GDM1 (cell line): ENCODE data around the gene HERPUD2.
"Not testable (repeated sequence)": the region's sequence is repeated elsewhere in the genome, so short reads cannot be mapped to it uniquely, and the experiment has no call there.

Source experiments
- DNase-seq: peaks from one replicate; lab custom pipeline; 2025; lab: John Stamatoyannopoulos, UW

Gene HERPUD2

GRCh38 chr7:35677582-35678356, 17.2 kb downstream of the HERPUD2 start:
- no peak for DNase-seq

GRCh38 chr7:35676211-35676610, 18.7 kb downstream of the HERPUD2 start:
- DNase-seq = no peak

- DNase-seq = no peak
These were observed 23.9 kb downstream of the HERPUD2 start for GRCh38 chr7:35670856-35671569.

- DNase-seq = not testable (repeated sequence)
These were observed 34.5 kb downstream of the HERPUD2 start for GRCh38 chr7:35660411-35660810.

- DNase-seq = no peak
These were observed 36.2 kb downstream of the HERPUD2 start for GRCh38 chr7:35658606-35659201.

GRCh38 chr7:35657125-35657524, 37.8 kb downstream of the HERPUD2 start:
- DNase-seq = no peak

GRCh38 chr7:35654558-35654957, 40.4 kb downstream of the HERPUD2 start:
- not testable (repeated sequence) for DNase-seq

- no peak for DNase-seq
These were observed 42.8 kb downstream of the HERPUD2 start for GRCh38 chr7:35652124-35652523.

- no peak for DNase-seq
These were observed 44.2 kb downstream of the HERPUD2 start for GRCh38 chr7:35650751-35651150.

GRCh38 chr7:35649711-35650110, 45.2 kb downstream of the HERPUD2 start:
- no peak for DNase-seq

GRCh38 chr7:35648367-35648766, 46.6 kb downstream of the HERPUD2 start:
- DNase-seq = no peak

GRCh38 chr7:35647171-35647574, 47.8 kb downstream of the HERPUD2 start:
- DNase-seq = no peak

GRCh38 chr7:35646289-35647023, 48.5 kb downstream of the HERPUD2 start:
- no peak for DNase-seq

- no peak for DNase-seq
These were observed 49.2 kb downstream of the HERPUD2 start for GRCh38 chr7:35645691-35646090.

GRCh38 chr7:35630024-35630972, 64.6 kb downstream of the HERPUD2 start:
- DNase-seq = no peak

- peak; percentile 23 for DNase-seq
These were observed 70.4 kb downstream of the HERPUD2 start for GRCh38 chr7:35624299-35625186.

GRCh38 chr7:35623381-35623780, 71.6 kb downstream of the HERPUD2 start:
- DNase-seq = no peak

- DNase-seq = no peak
These were observed 75.1 kb downstream of the HERPUD2 start for GRCh38 chr7:35619863-35620262.

GRCh38 chr7:35617041-35617440, 77.9 kb downstream of the HERPUD2 start:
- no peak for DNase-seq

- DNase-seq = no peak
These were observed 81.8 kb downstream of the HERPUD2 start for GRCh38 chr7:35613150-35613549.
